H7 (cell line): Measurements from ENCODE around the gene ASB6. TPM values are rescaled to one million over a fixed set of nuclear protein-coding genes. Genes with fewer than 3 reads are reported as not detected.

ENCODE experiments used
- DNase-seq: peaks from one replicate; pipeline ENCODE4 v3.0.0; 2012
- H3K27me3 ChIP-seq: 2 replicates; pipeline ENCODE4 v1.6.0; 2011; ENCODE audit warnings: mild to moderate bottlenecking, low read length; ENCODE audit not compliant: control insufficient read depth, insufficient read depth
- H3K36me3 ChIP-seq: replicated peaks from 2 replicates; pipeline ENCODE4 v1.5.1; 2011; ENCODE audit warnings: low read length; ENCODE audit not compliant: control insufficient read depth, insufficient read depth
- H3K4me3 ChIP-seq: 2 replicates; pipeline ENCODE4 v1.5.1; 2011; ENCODE audit warnings: low read depth, mild to moderate bottlenecking, control low read depth, low read length, moderate library complexity; ENCODE audit not compliant: insufficient read depth
- total RNA-seq: library from RNA; depleted of rRNA; stranded (reverse); fragments of >200 nt; shearing (Covaris generic); gene quantifications from 2 replicates; pipeline ENCODE4 v1.2.3, GENCODE V29; 2014

Gene ASB6
- total RNA-seq, 1 experiment from 2014 or later: 20.9 TPM

GRCh38 chr9:129630967-129631673 is 10.8 kb downstream of the ASB6 start:
- H3K36me3 ChIP-seq: peaks cover 18% of the 10 kb centered on the region
- H3K4me3 ChIP-seq: no peak overlapping the region
- H3K27me3 ChIP-seq: no peaks in the 10 kb centered on the region
- peak; percentile 65 for DNase-seq

GRCh38 chr9:129629251-129629820 is 12.6 kb downstream of the ASB6 start:
- H3K27me3 ChIP-seq: no peaks in the 10 kb centered on the region
- peaks cover 11% of the 10 kb centered on the region for H3K36me3 ChIP-seq
- DNase-seq: no peak
- H3K4me3 ChIP-seq: no peak overlapping the region

- H3K36me3 ChIP-seq: peaks cover 9% of the 10 kb centered on the region
- no peak overlapping the region for H3K4me3 ChIP-seq
- no peak for DNase-seq
- H3K27me3 ChIP-seq: no peaks in the 10 kb centered on the region
Observed at GRCh38 chr9:129628709-129629108, 13.2 kb downstream of the ASB6 start.

GRCh38 chr9:129627556-129628440 is 14.2 kb downstream of the ASB6 start:
- DNase-seq: no peak
- Histone ChIP-seq H3K4me3 (no peak overlapping the region; the same call in 1 of the 2 replicates), H3K36me3 (peaks cover 5% of the 10 kb centered on the region), H3K27me3 (no peaks in the 10 kb centered on the region)

- peak; percentile 58 for DNase-seq
- Histone ChIP-seq H3K36me3 (peaks cover 3% of the 10 kb centered on the region), H3K4me3 (peak overlapping the region; percentile 93), H3K27me3 (no peaks in the 10 kb centered on the region)
Observed at GRCh38 chr9:129626625-129627284, 15.2 kb downstream of the ASB6 start.

GRCh38 chr9:129626079-129626624 is 15.8 kb downstream of the ASB6 start, which contains the start of gene NTMT1:
NTMT1 (plus strand) TSS chr9:129626163; CDS start chr9:129632704, 6,541 bp downstream.
- peaks cover 6% of the 10 kb centered on the region for H3K27me3 ChIP-seq
- peaks cover 3% of the 10 kb centered on the region; the same call in 1 of the 2 replicates for H3K36me3 ChIP-seq
- DNase-seq: peak; percentile 96
- H3K4me3 ChIP-seq: peak within 1 kb of the TSS; percentile 93

- Histone ChIP-seq H3K4me3 (peak overlapping the region; percentile 93; the same call in 1 of the 2 replicates), H3K27me3 (peaks cover 17% of the 10 kb centered on the region), H3K36me3 (peaks cover 3% of the 10 kb centered on the region; the same call in 1 of the 2 replicates)
- no peak for DNase-seq
Observed at GRCh38 chr9:129624947-129625346, 17.0 kb downstream of the ASB6 start.

- H3K4me3 ChIP-seq: no peak overlapping the region
- peaks cover 24% of the 10 kb centered on the region for H3K27me3 ChIP-seq
- H3K36me3 ChIP-seq: peaks cover 3% of the 10 kb centered on the region; the same call in 1 of the 2 replicates
- DNase-seq: peak; percentile 91
Observed at GRCh38 chr9:129624168-129624759, 17.7 kb downstream of the ASB6 start.

GRCh38 chr9:129623331-129623730 is 18.6 kb downstream of the ASB6 start:
- Histone ChIP-seq H3K27me3 (peaks cover 26% of the 10 kb centered on the region), H3K36me3 (peaks cover 3% of the 10 kb centered on the region; the same call in 1 of the 2 replicates), H3K4me3 (no peak overlapping the region)
- DNase-seq: no peak

GRCh38 chr9:129620669-129621295 is 21.2 kb downstream of the ASB6 start, which contains the start of gene C9orf50:
C9orf50 (minus strand) TSS chr9:129621101; CDS start chr9:129620574, 527 bp downstream.
- peaks cover 26% of the 10 kb centered on the region for H3K27me3 ChIP-seq
- DNase-seq: peak; percentile 71
- peak within 1 kb of the TSS; percentile 49 for H3K4me3 ChIP-seq
- H3K36me3 ChIP-seq: no peaks in the 10 kb centered on the region

GRCh38 chr9:129619787-129620668 is 21.9 kb downstream of the ASB6 start:
- H3K27me3 ChIP-seq: peaks cover 26% of the 10 kb centered on the region
- DNase-seq: peak; percentile 86
- no peaks in the 10 kb centered on the region for H3K36me3 ChIP-seq
- H3K4me3 ChIP-seq: peak overlapping the region; percentile 49

- peaks cover 26% of the 10 kb centered on the region for H3K27me3 ChIP-seq
- H3K36me3 ChIP-seq: no peaks in the 10 kb centered on the region
- peak; percentile 80 for DNase-seq
- no peak overlapping the region for H3K4me3 ChIP-seq
Observed at GRCh38 chr9:129617167-129617566, 24.8 kb downstream of the ASB6 start.
